Naive B cell (primary cell): ENCODE measurements around the gene REPS1. TPM values are rescaled to one million over a fixed set of nuclear protein-coding genes. Genes with fewer than 3 reads are reported as not detected.
"Not testable (repeated sequence)": the region's sequence is repeated elsewhere in the genome, so short reads cannot be mapped to it uniquely, and the experiment has no call there.

Experiments used
- ATAC-seq, 2 donors: fragments of 150-1000 bp; cut with Tn5 transposase; 2 replicates each; pipeline ENCODE4 v1.10.0; 2021; ENCODE audit warnings: low read depth in 2 of 2, mild to moderate bottlenecking in 2 of 2, moderate library complexity in 2 of 2
- DNase-seq: peaks from one replicate; pipeline ENCODE4 v3.0.0; 2022
- H3K27ac Mint-ChIP-seq, 6 donors: one replicate each; pipeline ENCODE4 v1.8.0; 2020 to 2022; ENCODE audit warnings: mild to moderate bottlenecking in 6 of 6, mixed read lengths in 6 of 6, moderate library complexity in 5 of 6, inconsistent platforms in 2 of 6
- H3K27me3 Mint-ChIP-seq, 3 donors: one replicate each; pipeline ENCODE4 v1.8.0; 2021 to 2022; ENCODE audit warnings: mixed read lengths in 3 of 3, mild to moderate bottlenecking in 1 of 3
- H3K36me3 Mint-ChIP-seq, 2 donors: one replicate each; pipeline ENCODE4 v1.8.0; 2020 to 2022; ENCODE audit warnings: mixed read lengths in 2 of 2, inconsistent platforms in 1 of 2, mild to moderate bottlenecking in 1 of 2
- H3K4me1 Mint-ChIP-seq, 3 donors: one replicate each; pipeline ENCODE4 v1.8.0; 2020 to 2022; ENCODE audit warnings: mixed read lengths in 3 of 3, inconsistent platforms in 1 of 3, mild to moderate bottlenecking in 1 of 3, moderate library complexity in 1 of 3
- H3K4me3 Mint-ChIP-seq, 8 donors: one replicate each; pipeline ENCODE4 v1.8.0; 2020 to 2022; ENCODE audit warnings: mild to moderate bottlenecking in 8 of 8, mixed read lengths in 8 of 8, moderate library complexity in 8 of 8, inconsistent platforms in 2 of 8
- H3K9me3 Mint-ChIP-seq, 7 donors: one replicate each; pipeline ENCODE4 v1.8.0; 2020 to 2022; ENCODE audit warnings: mixed read lengths in 7 of 7, mild to moderate bottlenecking in 5 of 7, inconsistent platforms in 2 of 7, moderate library complexity in 1 of 7
- polyA plus RNA-seq, 6 donors: library from polyadenylated mRNA; unstranded; fragments of 300-500 nt; fragmentation: Illumina TruSeq; gene quantifications; one replicate each; pipeline ENCODE4 v1.2.3, GENCODE V29; 2021; ENCODE audit warnings: low read depth in 6 of 6

Gene REPS1
- polyA plus RNA-seq, 6 donors from 2014 or later: 17.5 to 28.4 (median 21.7) TPM

- DNase-seq: no peak
- Mint-ChIP-seq H3K36me3 (peaks cover 0 to 8% of the 10 kb centered on the region in 2 donors), H3K4me3 (peak overlapping the region in 2 of 8 donors; percentile 11 to 22), H3K27me3 (no peaks in the 10 kb centered on the region), H3K9me3 (peaks cover 0 to 8% (median 5%) of the 10 kb centered on the region in 7 donors), H3K27ac (peak overlapping the region in 1 of 6 donors; percentile 16), H3K4me1 (peaks cover 47 to 62% (median 54%) of the 10 kb centered on the region in 3 donors)
- ATAC-seq: no peak
Measured at GRCh38 chr6:138957903-138958302, 30.1 kb downstream of the REPS1 start.

GRCh38 chr6:138957484-138957883, 30.6 kb downstream of the REPS1 start:
- Mint-ChIP-seq H3K36me3 (peaks cover 0 to 8% of the 10 kb centered on the region in 2 donors), H3K4me3 (peak overlapping the region in 2 of 8 donors; percentile 3 to 25)

GRCh38 chr6:138956244-138956924, 31.7 kb downstream of the REPS1 start:
- no peaks in the 10 kb centered on the region for H3K27me3 Mint-ChIP-seq
- peak overlapping the region in 2 of 8 donors; percentile 21 to 26 for H3K4me3 Mint-ChIP-seq
- H3K27ac Mint-ChIP-seq: peak overlapping the region in 5 of 6 donors; percentile 1 to 74 (median 16)
- DNase-seq: no peak
- ATAC-seq: no peak
- peaks cover 0 to 8% (median 5%) of the 10 kb centered on the region in 7 donors for H3K9me3 Mint-ChIP-seq
- H3K36me3 Mint-ChIP-seq: peaks cover 0 to 8% of the 10 kb centered on the region in 2 donors
- H3K4me1 Mint-ChIP-seq: peaks cover 48 to 66% (median 64%) of the 10 kb centered on the region in 3 donors

More at GRCh38 chr6:138957484-138957883, 30.6 kb downstream of the REPS1 start:
- Mint-ChIP-seq H3K9me3 (peaks cover 0 to 8% (median 5%) of the 10 kb centered on the region in 7 donors), H3K27me3 (no peaks in the 10 kb centered on the region), H3K4me1 (peaks cover 48 to 64% (median 55%) of the 10 kb centered on the region in 3 donors), H3K27ac (peak overlapping the region in 1 of 6 donors; percentile 0)
- ATAC-seq (no peak), DNase-seq (no peak)

- DNase-seq (no peak), ATAC-seq (no peak)
- H3K27ac Mint-ChIP-seq: no peak overlapping the region
- H3K27me3 Mint-ChIP-seq: no peaks in the 10 kb centered on the region
- H3K4me1 Mint-ChIP-seq: peaks cover 48 to 64% (median 64%) of the 10 kb centered on the region in 3 donors
- peak overlapping the region in 1 of 8 donors; percentile 29 for H3K4me3 Mint-ChIP-seq
- peaks cover 0 to 8% of the 10 kb centered on the region in 2 donors for H3K36me3 Mint-ChIP-seq
- H3K9me3 Mint-ChIP-seq: peaks cover 0 to 8% (median 5%) of the 10 kb centered on the region in 7 donors
Measured at GRCh38 chr6:138955262-138955661, 32.8 kb downstream of the REPS1 start.

GRCh38 chr6:138953451-138953850, 34.6 kb downstream of the REPS1 start:
- Mint-ChIP-seq H3K36me3 (peaks cover 0 to 8% of the 10 kb centered on the region in 2 donors), H3K27ac (no peak overlapping the region), H3K9me3 (peaks cover 0 to 8% (median 5%) of the 10 kb centered on the region in 7 donors), H3K4me3 (peak overlapping the region in 1 of 8 donors; percentile 25), H3K27me3 (no peaks in the 10 kb centered on the region), H3K4me1 (peaks cover 47 to 58% (median 57%) of the 10 kb centered on the region in 3 donors)
- ATAC-seq (peak in 1 of 2 donors; percentile 28), DNase-seq (no peak)

GRCh38 chr6:138948546-138949179, 39.4 kb downstream of the REPS1 start:
- no peak for ATAC-seq

GRCh38 chr6:138948004-138948403, 40.0 kb downstream of the REPS1 start:
- Mint-ChIP-seq H3K27ac (no peak overlapping the region), H3K4me3 (no peak overlapping the region)

More at GRCh38 chr6:138948546-138949179, 39.4 kb downstream of the REPS1 start:
- Mint-ChIP-seq H3K27me3 (no peaks in the 10 kb centered on the region), H3K4me3 (no peak overlapping the region), H3K9me3 (peaks cover 0 to under 1% (median 0%) of the 10 kb centered on the region in 7 donors), H3K27ac (peak overlapping the region in 2 of 6 donors; percentile 60 to 63), H3K36me3 (peaks cover 4 to 8% of the 10 kb centered on the region in 2 donors), H3K4me1 (peaks cover 25 to 30% (median 27%) of the 10 kb centered on the region in 3 donors)
- DNase-seq: no peak

GRCh38 chr6:138945354-138945753, 42.7 kb downstream of the REPS1 start:
- Mint-ChIP-seq H3K4me3 (no peak overlapping the region), H3K36me3 (peaks cover 7 to 11% of the 10 kb centered on the region in 2 donors), H3K27ac (peak overlapping the region in 1 of 6 donors; percentile 58), H3K9me3 (no peaks in the 10 kb centered on the region), H3K27me3 (no peaks in the 10 kb centered on the region), H3K4me1 (peaks cover 12 to 16% (median 14%) of the 10 kb centered on the region in 3 donors)
- DNase-seq (no peak), ATAC-seq (no peak)

More at GRCh38 chr6:138948004-138948403, 40.0 kb downstream of the REPS1 start:
- ATAC-seq (no peak), DNase-seq (no peak)
- no peaks in the 10 kb centered on the region for H3K27me3 Mint-ChIP-seq
- peaks cover 5 to 7% of the 10 kb centered on the region in 2 donors for H3K36me3 Mint-ChIP-seq
- H3K4me1 Mint-ChIP-seq: peaks cover 18 to 23% (median 20%) of the 10 kb centered on the region in 3 donors
- H3K9me3 Mint-ChIP-seq: no peaks in the 10 kb centered on the region

- peaks cover 6 to 12% (median 12%) of the 10 kb centered on the region in 3 donors for H3K4me1 Mint-ChIP-seq
- ATAC-seq (no peak), DNase-seq (no peak)
- H3K27ac Mint-ChIP-seq: no peak overlapping the region
- H3K9me3 Mint-ChIP-seq: no peaks in the 10 kb centered on the region
- H3K4me3 Mint-ChIP-seq: no peak overlapping the region
- no peaks in the 10 kb centered on the region for H3K27me3 Mint-ChIP-seq
- peaks cover 7 to 15% of the 10 kb centered on the region in 2 donors for H3K36me3 Mint-ChIP-seq
Measured at GRCh38 chr6:138944412-138944811, 43.6 kb downstream of the REPS1 start.

GRCh38 chr6:138943089-138943625, 44.9 kb downstream of the REPS1 start:
- H3K9me3 Mint-ChIP-seq: no peaks in the 10 kb centered on the region
- no peak for DNase-seq
- no peak overlapping the region for H3K27ac Mint-ChIP-seq
- peaks cover 4 to 6% (median 6%) of the 10 kb centered on the region in 3 donors for H3K4me1 Mint-ChIP-seq
- no peak for ATAC-seq
- no peaks in the 10 kb centered on the region for H3K27me3 Mint-ChIP-seq
- no peak overlapping the region for H3K4me3 Mint-ChIP-seq
- peaks cover 7 to 19% of the 10 kb centered on the region in 2 donors for H3K36me3 Mint-ChIP-seq

GRCh38 chr6:138936873-138937272, 51.2 kb downstream of the REPS1 start:
- ATAC-seq, H3K4me1 Mint-ChIP-seq, DNase-seq, H3K27me3 Mint-ChIP-seq, H3K4me3 Mint-ChIP-seq: not testable (repeated sequence)
- H3K36me3 Mint-ChIP-seq: peaks cover 18 to 39% of the 10 kb centered on the region in 2 donors
- peaks cover 0 to 13% (median 3%) of the 10 kb centered on the region in 7 donors for H3K9me3 Mint-ChIP-seq
- peak overlapping the region in 1 of 6 donors; percentile 44 for H3K27ac Mint-ChIP-seq

- Mint-ChIP-seq H3K4me1 (peaks cover 3 to 13% (median 7%) of the 10 kb centered on the region in 3 donors), H3K9me3 (peaks cover 0 to 1% (median 0%) of the 10 kb centered on the region in 7 donors), H3K36me3 (peaks cover 7 to 17% of the 10 kb centered on the region in 2 donors), H3K27me3 (no peaks in the 10 kb centered on the region), H3K4me3 (peak overlapping the region in 1 of 8 donors; percentile 4), H3K27ac (peak overlapping the region in 1 of 6 donors; percentile 60)
- DNase-seq (no peak), ATAC-seq (peak; percentile 57 to 58)
Measured at GRCh38 chr6:138931660-138932059, 56.4 kb downstream of the REPS1 start.

GRCh38 chr6:138926579-138926978, 61.5 kb downstream of the REPS1 start:
- peaks cover 0 to 5% (median 3%) of the 10 kb centered on the region in 3 donors for H3K4me1 Mint-ChIP-seq
- no peaks in the 10 kb centered on the region for H3K27me3 Mint-ChIP-seq
- DNase-seq (no peak), ATAC-seq (no peak)
- H3K9me3 Mint-ChIP-seq: no peaks in the 10 kb centered on the region
- H3K36me3 Mint-ChIP-seq: peaks cover 0 to 26% of the 10 kb centered on the region in 2 donors
- no peak overlapping the region for H3K4me3 Mint-ChIP-seq
- H3K27ac Mint-ChIP-seq: no peak overlapping the region
